GM23338 (cell line): ENCODE data around the gene SLC25A11. TPM values are rescaled to one million over a fixed set of nuclear protein-coding genes. Genes with fewer than 3 reads are reported as not detected.

Experiments
- ATAC-seq: fragments of 200-7000 bp; cut with Tn5 transposase; 3 replicates; pipeline ENCODE4 v1.9.1; 2020
- DNase-seq: peaks from one replicate; pipeline ENCODE4 v3.0.0-alpha.2; 2015; ENCODE audit warnings: low spot score
- H2AFZ ChIP-seq: fragments of 200-600 bp; sonication (generic); 2 replicates; pipeline ENCODE4 v1.8.0; 2016; ENCODE audit warnings: antibody characterized with exemption, mild to moderate bottlenecking, moderate library complexity
- H3F3A ChIP-seq: fragments of 200-600 bp; sonication (generic); replicated peaks from 2 replicates; pipeline ENCODE4 v1.8.0; 2017; ENCODE audit warnings: antibody characterized with exemption, mixed run types, low read depth
- H3K27ac ChIP-seq: fragments of 200-600 bp; sonication (generic); 2 replicates; pipeline ENCODE4 v1.6.1; 2016; ENCODE audit warnings: low read depth
- H3K27me3 ChIP-seq: fragments of 200-600 bp; sonication (generic); 2 replicates; pipeline ENCODE4 v1.8.0; 2016; ENCODE audit warnings: mild to moderate bottlenecking, mixed run types, moderate library complexity; ENCODE audit not compliant: insufficient read depth
- H3K36me3 ChIP-seq: fragments of 200-600 bp; sonication (generic); 2 replicates; pipeline ENCODE4 v1.8.0; 2016; ENCODE audit warnings: mild to moderate bottlenecking; ENCODE audit not compliant: insufficient read depth
- H3K4me1 ChIP-seq: fragments of 200-600 bp; sonication (generic); 2 replicates; pipeline ENCODE4 v1.8.0; 2016; ENCODE audit warnings: mild to moderate bottlenecking, moderate library complexity; ENCODE audit not compliant: insufficient read depth
- H3K4me2 ChIP-seq: fragments of 200-600 bp; sonication (generic); 2 replicates; pipeline ENCODE4 v1.7.1; 2017; ENCODE audit warnings: mixed run types
- H3K4me3 ChIP-seq: fragments of 200-600 bp; sonication (generic); 2 replicates; pipeline ENCODE4 v1.6.1; 2016; ENCODE audit warnings: mixed run types
- H3K79me2 ChIP-seq: fragments of 200-600 bp; sonication (generic); replicated peaks from 2 replicates; pipeline ENCODE4 v1.8.0; 2017; ENCODE audit warnings: mild to moderate bottlenecking; ENCODE audit not compliant: insufficient read depth
- H3K9me2 ChIP-seq: fragments of 200-600 bp; sonication (generic); 2 replicates; pipeline ENCODE4 v1.8.0; 2017; ENCODE audit not compliant: insufficient read depth
- H4K20me1 ChIP-seq: fragments of 200-600 bp; sonication (generic); replicated peaks from 2 replicates; pipeline ENCODE4 v1.8.0; 2017; ENCODE audit warnings: mild to moderate bottlenecking; ENCODE audit not compliant: insufficient read depth
- H3K27ac Mint-ChIP-seq: 2 replicates; pipeline ENCODE4 v1.8.0; 2020; ENCODE audit warnings: inconsistent platforms, mild to moderate bottlenecking, moderate library complexity, mixed read lengths
- H3K27me3 Mint-ChIP-seq: 3 replicates; pipeline ENCODE4 v1.8.0; 2022; ENCODE audit warnings: low read depth, mild to moderate bottlenecking, moderate library complexity, mixed read lengths, inconsistent platforms; ENCODE audit not compliant: insufficient read depth, poor library complexity
- H3K36me3 Mint-ChIP-seq: 3 replicates; pipeline ENCODE4 v1.8.0; 2021; ENCODE audit warnings: low read depth, mild to moderate bottlenecking, inconsistent platforms, moderate library complexity, mixed read lengths
- H3K4me1 Mint-ChIP-seq: 3 replicates; pipeline ENCODE4 v1.8.0; 2020; ENCODE audit warnings: mild to moderate bottlenecking, inconsistent platforms, mixed read lengths
- H3K4me3 Mint-ChIP-seq: 3 replicates; pipeline ENCODE4 v1.8.0; 2021; ENCODE audit warnings: moderate library complexity, mild to moderate bottlenecking, inconsistent platforms, mixed read lengths
- H3K9me3 Mint-ChIP-seq: 3 replicates; pipeline ENCODE4 v1.8.0; 2020; ENCODE audit warnings: moderate library complexity, mild to moderate bottlenecking, inconsistent platforms, mixed read lengths
- CREB1 ChIP-seq: fragments of 250-450 bp; sonication (Bioruptor Pico); IDR thresholded peaks from 2 replicates; pipeline ENCODE4 v1.5.0; 2020; ENCODE audit warnings: low read depth, mild to moderate bottlenecking, moderate library complexity
- EZH2 ChIP-seq: fragments of 200-600 bp; sonication (generic); IDR thresholded peaks from one replicate; pipeline ENCODE4 v1.8.0; 2017; ENCODE audit warnings: antibody characterized with exemption, mild to moderate bottlenecking, low read depth; ENCODE audit not compliant: unreplicated experiment
- STAT1 ChIP-seq: IDR thresholded peaks from one replicate; pipeline ENCODE4 v1.6.1; 2016; ENCODE audit warnings: antibody characterized with exemption; ENCODE audit not compliant: unreplicated experiment
- polyA plus RNA-seq: library from polyadenylated mRNA; unstranded; fragments of >200 nt; fragmentation: Nextera tagmentation; extraction: Ambion mirVana; gene quantifications from 2 replicates; pipeline ENCODE4 v1.2.1, GENCODE V29; 2016
- total RNA-seq: library from RNA; depleted of rRNA; stranded (reverse); fragments of >200 nt; shearing (Covaris generic); gene quantifications from 2 replicates; pipeline ENCODE4 v1.2.3, GENCODE V29; 2014
- TF ChIP-seq, protein P1 (sequence below), 2 experiments: fragments of 200-600 bp in 1 of 2; sonication (generic) in 1 of 2; conservative IDR thresholded peaks; 2 replicates each; pipeline versions ENCODE4 v1.5.1 to v1.6.1; 2016 to 2017; ENCODE audit warnings: antibody characterized with exemption in 2 of 2, low read depth in 2 of 2, mild to moderate bottlenecking in 2 of 2, moderate library complexity in 1 of 2

Gene SLC25A11
- total and polyA plus RNA-seq, 2 experiments from 2014 or later, result 37.8 to 73.6 TPM

DNA sequence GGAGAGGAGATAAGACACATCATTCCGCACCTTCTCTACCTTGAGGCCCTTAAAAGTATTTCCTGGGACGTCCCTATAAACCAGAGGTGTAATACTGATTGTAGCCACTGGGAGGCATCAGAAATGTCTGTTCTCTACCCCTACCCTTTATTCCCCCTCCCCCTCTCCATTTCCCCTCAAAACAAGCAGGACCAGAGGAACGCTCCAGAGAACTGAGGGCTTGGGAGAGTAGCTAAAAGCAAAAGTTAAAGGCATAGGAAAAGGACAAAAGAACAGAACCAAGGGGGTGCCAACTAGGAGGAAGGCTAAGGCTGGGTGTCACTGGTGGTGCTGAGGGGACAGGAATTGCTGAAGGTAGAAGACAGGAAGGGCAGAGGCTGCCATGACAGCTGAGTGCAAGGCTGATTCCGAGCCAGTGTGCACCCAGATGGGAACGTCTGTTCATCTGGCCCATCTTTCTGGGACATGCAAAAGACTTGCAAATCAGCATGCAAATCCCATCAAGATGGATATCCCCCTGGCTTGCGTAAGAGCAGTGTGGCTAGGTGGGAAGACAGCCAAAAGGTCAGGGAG, 40.9 kb upstream of the SLC25A11 start:
- Mint-ChIP-seq H3K4me1 (peaks cover 11% of the 10 kb centered on the region), H3K9me3 (no peaks in the 10 kb centered on the region), H3K36me3 (peaks cover 7% of the 10 kb centered on the region), H3K27me3 (peaks cover 24% of the 10 kb centered on the region), H3K4me3 (no peak overlapping the region; the same call in 2 of the 3 replicates), H3K27ac (no peak overlapping the region)
- no peaks in the 10 kb centered on the region for H3K36me3 ChIP-seq
- H3K27ac ChIP-seq, result no peak overlapping the region
- peak; percentile 90 for ATAC-seq
- peak; percentile 95 for DNase-seq
- peaks cover 1% of the 10 kb centered on the region; the same call in 1 of the 2 replicates for H3F3A ChIP-seq
- no peaks in the 10 kb centered on the region for H3K9me2 ChIP-seq
- H3K27me3 ChIP-seq, result peaks cover 34% of the 10 kb centered on the region
- no peak overlapping the region for H3K4me3 ChIP-seq
- H3K79me2 ChIP-seq, result no peaks in the 10 kb centered on the region
- no peak overlapping the region for H2AFZ ChIP-seq
- H4K20me1 ChIP-seq, result no peaks in the 10 kb centered on the region
- H3K4me2 ChIP-seq, result 0 out of 2 replicates have a peak overlapping the region, but pooled peaks have one; percentile 30
- TF ChIP-seq CREB1 (CRISPR knock-in tag), result no peak; the same call in 1 of the 2 replicates
- TF ChIP-seq, protein P1, sequence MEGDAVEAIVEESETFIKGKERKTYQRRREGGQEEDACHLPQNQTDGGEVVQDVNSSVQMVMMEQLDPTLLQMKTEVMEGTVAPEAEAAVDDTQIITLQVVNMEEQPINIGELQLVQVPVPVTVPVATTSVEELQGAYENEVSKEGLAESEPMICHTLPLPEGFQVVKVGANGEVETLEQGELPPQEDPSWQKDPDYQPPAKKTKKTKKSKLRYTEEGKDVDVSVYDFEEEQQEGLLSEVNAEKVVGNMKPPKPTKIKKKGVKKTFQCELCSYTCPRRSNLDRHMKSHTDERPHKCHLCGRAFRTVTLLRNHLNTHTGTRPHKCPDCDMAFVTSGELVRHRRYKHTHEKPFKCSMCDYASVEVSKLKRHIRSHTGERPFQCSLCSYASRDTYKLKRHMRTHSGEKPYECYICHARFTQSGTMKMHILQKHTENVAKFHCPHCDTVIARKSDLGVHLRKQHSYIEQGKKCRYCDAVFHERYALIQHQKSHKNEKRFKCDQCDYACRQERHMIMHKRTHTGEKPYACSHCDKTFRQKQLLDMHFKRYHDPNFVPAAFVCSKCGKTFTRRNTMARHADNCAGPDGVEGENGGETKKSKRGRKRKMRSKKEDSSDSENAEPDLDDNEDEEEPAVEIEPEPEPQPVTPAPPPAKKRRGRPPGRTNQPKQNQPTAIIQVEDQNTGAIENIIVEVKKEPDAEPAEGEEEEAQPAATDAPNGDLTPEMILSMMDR (conservative IDR thresholded peaks at IDR 0.05; ENCODE audit: low read depth in 2 of 2), result peak; percentile 74 to 78
- H3K4me1 ChIP-seq, result peaks cover 4% of the 10 kb centered on the region

DNA sequence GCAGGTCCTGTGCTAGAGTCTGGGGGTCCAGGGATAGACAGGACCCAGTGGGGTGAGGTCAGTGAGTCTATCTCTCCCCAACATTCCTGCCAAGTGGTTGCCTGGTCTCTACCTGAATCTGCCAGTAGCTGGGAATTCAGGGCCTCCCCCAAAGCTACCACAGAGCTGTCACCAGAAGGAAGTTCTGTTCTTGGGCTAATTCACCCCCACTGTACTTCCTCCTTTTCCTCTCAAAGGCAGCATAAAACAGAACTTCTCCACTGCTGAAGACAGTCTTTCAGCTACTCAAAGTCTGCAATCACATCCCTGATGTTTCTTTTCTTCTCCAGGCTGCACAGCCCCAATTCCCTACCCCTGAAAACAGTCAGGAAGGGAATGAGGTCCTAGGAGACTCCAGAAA, 38.9 kb upstream of the SLC25A11 start:
- TF ChIP-seq EZH2 (no peak), STAT1 (no peak), CREB1 (CRISPR knock-in tag) (no peak)
- TF ChIP-seq, protein P1 (conservative IDR thresholded peaks at IDR 0.05; ENCODE audit: low read depth in 2 of 2), result no peak
- Histone ChIP-seq H3K4me1 (peaks cover 4% of the 10 kb centered on the region), H3K27ac (no peak overlapping the region), H3K36me3 (no peaks in the 10 kb centered on the region), H4K20me1 (no peaks in the 10 kb centered on the region), H3K9me2 (no peaks in the 10 kb centered on the region), H3K4me3 (no peak overlapping the region), H3K4me2 (no peak overlapping the region), H3K27me3 (peaks cover 54% of the 10 kb centered on the region), H2AFZ (no peak overlapping the region), H3F3A (no peaks in the 10 kb centered on the region), H3K79me2 (no peaks in the 10 kb centered on the region)
- ATAC-seq (no peak), DNase-seq (no peak)
- Mint-ChIP-seq H3K36me3 (peaks cover 13% of the 10 kb centered on the region), H3K9me3 (no peaks in the 10 kb centered on the region), H3K27ac (no peak overlapping the region), H3K4me3 (no peak overlapping the region), H3K27me3 (peaks cover 38% of the 10 kb centered on the region), H3K4me1 (peaks cover 9% of the 10 kb centered on the region)
